CD4-positive, alpha-beta T cell (primary cell): ENCODE data around the gene GAD2. TPM values are rescaled to one million over a fixed set of nuclear protein-coding genes. Genes with fewer than 3 reads are reported as not detected.
A peak's percentile ranks its signal among the peaks of the same experiment; 100 is the strongest.

Experiments used
- ATAC-seq: fragments of 200-7000 bp; cut with Tn5 transposase; one replicate; pipeline ENCODE4 v1.10.0; 2022; ENCODE audit warnings: mild to moderate bottlenecking; ENCODE audit not compliant: poor library complexity
- CTCF ChIA-PET: fragments of 350-600 bp; sonication (Branson Sonifier 250); formaldehyde crosslinking; loops from one replicate; lab custom pipeline; 2021; ENCODE audit warnings: antibody characterized with exemption, inconsistent platforms; lab: Charles Lee
- POLR2A ChIA-PET: fragments of 350-600 bp; sonication (Branson Sonifier 250); formaldehyde crosslinking; loops from one replicate; lab custom pipeline; 2021; ENCODE audit warnings: antibody characterized with exemption, inconsistent platforms; lab: Charles Lee
- DNase-seq, 14 experiments: peaks; one replicate each; pipeline ENCODE4 v3.0.0-alpha.2; 2013 to 2020; ENCODE audit warnings: mixed read lengths in 2 of 14
- H3K27ac ChIP-seq, 2 donors: one replicate each; pipeline versions ENCODE4 v1.5.1 to v1.7.0; 2013; ENCODE audit warnings: low read length in 2 of 2, low read depth in 1 of 2, mild to moderate bottlenecking in 1 of 2
- H3K27me3 ChIP-seq, 2 experiments: 1 replicate in 1 of 2; 2 replicates in 1 of 2; pipeline versions ENCODE4 v1.6.1 to v1.7.0; 2013; ENCODE audit warnings: low read length in 2 of 2, control low read depth in 1 of 2, mild to moderate bottlenecking in 1 of 2, moderate library complexity in 1 of 2; ENCODE audit not compliant: insufficient read depth in 2 of 2, control insufficient read depth in 1 of 2
- H3K36me3 ChIP-seq: one replicate; pipeline ENCODE4 v1.6.1; 2013; ENCODE audit warnings: low read length, control low read depth; ENCODE audit not compliant: insufficient read depth
- H3K4me1 ChIP-seq: one replicate; pipeline ENCODE4 v1.6.1; 2013; ENCODE audit warnings: low read length, control low read depth; ENCODE audit not compliant: insufficient read depth
- H3K4me3 ChIP-seq: one replicate; pipeline ENCODE4 v1.5.1; 2013; ENCODE audit warnings: mild to moderate bottlenecking, low read length, moderate library complexity
- H3K9me3 ChIP-seq, 2 experiments: 1 replicate in 1 of 2; 2 replicates in 1 of 2; pipeline versions ENCODE4 v1.6.1 to v1.7.0; 2013; ENCODE audit warnings: low read length in 2 of 2, mild to moderate bottlenecking in 2 of 2, control low read depth in 1 of 2, moderate library complexity in 1 of 2; ENCODE audit not compliant: control insufficient read depth in 1 of 2, insufficient read depth in 1 of 2
- H3K27ac Mint-ChIP-seq: one replicate; pipeline ENCODE4 v1.8.0; 2020; ENCODE audit warnings: mixed read lengths
- H3K27me3 Mint-ChIP-seq: one replicate; pipeline ENCODE4 v1.8.0; 2021; ENCODE audit warnings: mixed read lengths
- H3K36me3 Mint-ChIP-seq: one replicate; pipeline ENCODE4 v1.8.0; 2021; ENCODE audit warnings: low read depth, mixed read lengths
- H3K4me1 Mint-ChIP-seq: one replicate; pipeline ENCODE4 v1.8.0; 2021; ENCODE audit warnings: low read depth, mixed read lengths
- H3K4me3 Mint-ChIP-seq: one replicate; pipeline ENCODE4 v1.8.0; 2020; ENCODE audit warnings: mild to moderate bottlenecking, mixed read lengths
- H3K9me3 Mint-ChIP-seq: one replicate; pipeline ENCODE4 v1.8.0; 2020; ENCODE audit warnings: mixed read lengths
- intact Hi-C, 2 experiments: fragments of 100-400 bp; cut with DNase I in 1 of 2; cut with micrococcal nuclease in 1 of 2; formaldehyde crosslinking; loops; one replicate each; pipeline versions ENCODE4 v1.15.1 to v1.9.0; 2023 to 2025; cut with DNase I, micrococcal nuclease
- total RNA-seq, 174 experiments: library from RNA in 2 of 174; stranded (reverse) in 2 of 174; gene quantifications; one replicate each; pipeline ENCODE4 v1.2.3 and lab custom pipeline; 2021 to 2026
- TF ChIP-seq, protein P1 (sequence below): fragments of 200-600 bp; IDR thresholded peaks from one replicate; pipeline ENCODE4 v1.8.0; 2022; ENCODE audit warnings: antibody characterized with exemption, mild to moderate bottlenecking

Gene GAD2
- total RNA-seq, 2 experiments from 2014 or later, result not detected

GRCh38 chr10:26215396-26215934, 1.1 kb upstream of the GAD2 start:
- H3K36me3 Mint-ChIP-seq, result no peaks in the 10 kb centered on the region
- H3K4me3 Mint-ChIP-seq, result peak overlapping the region; percentile 44
- no peaks in the 10 kb centered on the region for H3K9me3 Mint-ChIP-seq
- Histone ChIP-seq H3K27me3 (peaks cover 65 to 97% of the 10 kb centered on the region in 2 experiments), H3K4me1 (peaks cover 29% of the 10 kb centered on the region), H3K9me3 (peaks cover 0 to 23% of the 10 kb centered on the region in 2 experiments), H3K27ac (no peak overlapping the region), H3K36me3 (no peaks in the 10 kb centered on the region), H3K4me3 (peak overlapping the region; percentile 5)
- CTCF ChIA-PET, result no interaction called here
- ATAC-seq, result no peak
- POLR2A ChIA-PET, result no interaction called here
- no peak for DNase-seq
- TF ChIP-seq, protein P1, sequence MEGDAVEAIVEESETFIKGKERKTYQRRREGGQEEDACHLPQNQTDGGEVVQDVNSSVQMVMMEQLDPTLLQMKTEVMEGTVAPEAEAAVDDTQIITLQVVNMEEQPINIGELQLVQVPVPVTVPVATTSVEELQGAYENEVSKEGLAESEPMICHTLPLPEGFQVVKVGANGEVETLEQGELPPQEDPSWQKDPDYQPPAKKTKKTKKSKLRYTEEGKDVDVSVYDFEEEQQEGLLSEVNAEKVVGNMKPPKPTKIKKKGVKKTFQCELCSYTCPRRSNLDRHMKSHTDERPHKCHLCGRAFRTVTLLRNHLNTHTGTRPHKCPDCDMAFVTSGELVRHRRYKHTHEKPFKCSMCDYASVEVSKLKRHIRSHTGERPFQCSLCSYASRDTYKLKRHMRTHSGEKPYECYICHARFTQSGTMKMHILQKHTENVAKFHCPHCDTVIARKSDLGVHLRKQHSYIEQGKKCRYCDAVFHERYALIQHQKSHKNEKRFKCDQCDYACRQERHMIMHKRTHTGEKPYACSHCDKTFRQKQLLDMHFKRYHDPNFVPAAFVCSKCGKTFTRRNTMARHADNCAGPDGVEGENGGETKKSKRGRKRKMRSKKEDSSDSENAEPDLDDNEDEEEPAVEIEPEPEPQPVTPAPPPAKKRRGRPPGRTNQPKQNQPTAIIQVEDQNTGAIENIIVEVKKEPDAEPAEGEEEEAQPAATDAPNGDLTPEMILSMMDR, result no peak
- peaks cover 25% of the 10 kb centered on the region for H3K4me1 Mint-ChIP-seq
- intact Hi-C loops, result loop anchor here in 1 of 2 experiments (10.0 kb wide), 1 partner anchor 59 kb away; no protein-coding TSS in a partner anchor
- no peak overlapping the region for H3K27ac Mint-ChIP-seq
- H3K27me3 Mint-ChIP-seq, result peaks cover 84% of the 10 kb centered on the region

DNA sequence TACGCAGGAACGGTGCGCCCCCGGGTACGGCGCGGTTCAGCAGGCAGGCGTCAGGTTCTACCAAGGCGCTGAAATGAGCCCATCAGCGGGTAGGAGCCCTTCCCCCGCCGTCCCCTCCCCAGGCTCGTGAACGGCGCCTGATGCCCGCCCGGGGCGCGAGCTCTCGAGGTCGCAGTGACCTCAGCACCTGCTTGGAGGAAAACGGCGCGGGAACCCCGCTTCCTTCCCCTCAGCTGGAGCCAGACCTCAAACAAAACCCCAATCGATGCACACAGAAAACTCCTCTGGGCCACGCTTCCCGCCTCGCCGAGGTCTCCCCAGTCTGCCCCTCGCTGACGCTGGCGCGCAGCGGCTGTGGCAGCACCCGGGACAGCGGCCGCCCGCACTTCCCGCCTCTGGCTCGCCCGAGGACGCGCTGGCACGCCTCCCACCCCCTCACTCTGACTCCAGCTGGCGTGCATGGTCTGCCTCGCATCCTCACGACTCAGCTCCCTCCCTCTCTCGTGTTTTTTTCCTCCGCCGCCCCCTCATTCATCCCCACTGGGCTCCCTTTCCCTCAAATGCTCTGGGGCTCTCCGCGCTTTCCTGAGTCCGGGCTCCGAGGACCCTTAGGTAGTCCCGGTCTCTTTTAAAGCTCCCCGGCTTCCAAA, 514 bp upstream of the GAD2 start:
- peaks cover 29% of the 10 kb centered on the region for H3K4me1 ChIP-seq
- ATAC-seq (no peak), DNase-seq (peak in 2 of 14 experiments; percentile 2)
- no peak overlapping the region for H3K27ac ChIP-seq
- H3K9me3 Mint-ChIP-seq, result no peaks in the 10 kb centered on the region
- no peak overlapping the region for H3K27ac Mint-ChIP-seq
- POLR2A ChIA-PET, result no interaction called here
- H3K36me3 ChIP-seq, result no peaks in the 10 kb centered on the region
- H3K4me3 ChIP-seq, result no peak overlapping the region
- TF ChIP-seq, protein P1, result no peak
- peaks cover 0 to 23% of the 10 kb centered on the region in 2 experiments for H3K9me3 ChIP-seq
- intact Hi-C loops, result loop anchor here in 1 of 2 experiments (10.0 kb wide), 1 partner anchor 59 kb away; no protein-coding TSS in a partner anchor
- H3K27me3 Mint-ChIP-seq, result peaks cover 90% of the 10 kb centered on the region
- peaks cover 25% of the 10 kb centered on the region for H3K4me1 Mint-ChIP-seq
- H3K36me3 Mint-ChIP-seq, result no peaks in the 10 kb centered on the region
- H3K4me3 Mint-ChIP-seq, result peak overlapping the region; percentile 43
- CTCF ChIA-PET, result no interaction called here
- peaks cover 65 to 97% of the 10 kb centered on the region in 2 experiments for H3K27me3 ChIP-seq

GRCh38 chr10:26217396-26218086, 967 bp downstream of the GAD2 start:
- Histone ChIP-seq H3K4me1 (peaks cover 29% of the 10 kb centered on the region), H3K36me3 (no peaks in the 10 kb centered on the region), H3K4me3 (no peak overlapping the region), H3K27me3 (peaks cover 67 to 98% of the 10 kb centered on the region in 2 experiments), H3K9me3 (peaks cover 0 to 21% of the 10 kb centered on the region in 2 experiments), H3K27ac (no peak overlapping the region)
- Mint-ChIP-seq H3K27ac (no peak overlapping the region), H3K4me3 (no peak overlapping the region), H3K9me3 (no peaks in the 10 kb centered on the region), H3K27me3 (peaks cover 93% of the 10 kb centered on the region), H3K36me3 (no peaks in the 10 kb centered on the region), H3K4me1 (peaks cover 25% of the 10 kb centered on the region)
- TF ChIP-seq, protein P1, result no peak
- intact Hi-C loops, result loop anchor here in 1 of 2 experiments (10.0 kb wide), 1 partner anchor 57 kb away; no protein-coding TSS in a partner anchor
- ChIA-PET CTCF (no interaction called here), POLR2A (interaction anchor here (0.5 kb wide), 1 partner anchor 411 kb away, joined by 3 read pairs; no protein-coding TSS in a partner anchor)
- DNase-seq (no peak), ATAC-seq (no peak)
